ENCODE results near the gene RPS6KL1.

Gene RPS6KL1

DNA sequence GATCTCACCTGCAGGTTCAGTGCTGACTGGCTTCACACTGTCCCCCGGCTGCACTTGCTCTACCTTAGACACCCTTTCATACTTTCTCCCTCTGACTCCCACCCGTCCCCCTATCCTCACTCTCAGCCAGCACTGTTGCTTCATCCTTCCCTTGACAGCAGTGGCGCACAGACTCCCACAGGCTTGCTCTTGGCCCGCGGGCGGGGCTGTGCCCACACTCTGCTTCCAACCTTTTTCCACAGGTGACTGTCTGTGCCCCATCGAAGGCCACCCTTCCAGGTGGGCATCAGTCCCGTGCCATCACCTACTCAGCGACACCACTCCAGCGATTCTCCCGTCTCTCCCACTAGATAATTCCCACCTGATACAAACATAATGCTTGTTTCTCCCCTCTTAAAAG is 1.0 kb upstream of the RPS6KL1 start:
- no peak for TF ChIP-seq CTCF (conservative IDR thresholded peaks at IDR 0.05; ENCODE audit: control insufficient read depth, insufficient read depth, low read depth, low read length)
- no peak for DNase-seq (ENCODE audit: low read depth)
- no peak overlapping the region for H3K4me3 ChIP-seq (ENCODE audit: control insufficient read depth, low read depth, low read length)

GRCh38 chr14:74921987-74922751 is 891 bp downstream of the RPS6KL1 start:
- H3K4me3 ChIP-seq (ENCODE audit: control insufficient read depth, low read depth, low read length): no peak overlapping the region
- no peak for TF ChIP-seq CTCF (conservative IDR thresholded peaks at IDR 0.05; ENCODE audit: control insufficient read depth, insufficient read depth, low read depth, low read length)
- DNase-seq (ENCODE audit: low read depth): no peak

DNA sequence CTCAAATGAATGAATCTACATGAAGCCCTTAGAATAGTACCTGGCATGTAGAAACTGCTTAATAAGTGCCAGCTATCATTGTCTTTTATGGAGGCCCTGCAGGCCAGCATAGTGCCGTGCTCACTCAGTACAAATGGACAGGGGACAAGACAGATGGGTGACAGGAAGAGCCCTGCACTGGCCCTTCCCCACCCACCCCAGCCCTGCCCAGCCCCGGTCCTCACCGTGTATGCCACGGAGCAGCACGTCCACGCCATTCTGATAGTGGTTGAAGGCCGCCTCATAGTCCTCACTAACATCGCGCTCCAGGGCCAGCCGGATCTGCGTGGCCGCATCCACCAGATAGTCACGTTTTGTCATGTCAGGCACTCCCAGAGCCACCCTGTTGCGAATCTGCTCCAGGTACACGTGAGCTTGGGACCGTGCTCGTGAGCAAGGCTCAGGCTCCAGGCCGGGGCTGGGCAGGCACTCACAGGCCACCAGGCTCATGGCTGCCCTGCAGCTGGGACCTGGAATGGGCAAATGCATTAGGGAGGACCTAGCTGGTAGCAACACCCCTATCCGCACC is 1.9 kb downstream of the RPS6KL1 start:
- no peak for DNase-seq (ENCODE audit: low read depth)
- no peak for TF ChIP-seq CTCF (conservative IDR thresholded peaks at IDR 0.05; ENCODE audit: control insufficient read depth, insufficient read depth, low read depth, low read length)
- no peak overlapping the region for H3K4me3 ChIP-seq (ENCODE audit: control insufficient read depth, low read depth, low read length)

DNA sequence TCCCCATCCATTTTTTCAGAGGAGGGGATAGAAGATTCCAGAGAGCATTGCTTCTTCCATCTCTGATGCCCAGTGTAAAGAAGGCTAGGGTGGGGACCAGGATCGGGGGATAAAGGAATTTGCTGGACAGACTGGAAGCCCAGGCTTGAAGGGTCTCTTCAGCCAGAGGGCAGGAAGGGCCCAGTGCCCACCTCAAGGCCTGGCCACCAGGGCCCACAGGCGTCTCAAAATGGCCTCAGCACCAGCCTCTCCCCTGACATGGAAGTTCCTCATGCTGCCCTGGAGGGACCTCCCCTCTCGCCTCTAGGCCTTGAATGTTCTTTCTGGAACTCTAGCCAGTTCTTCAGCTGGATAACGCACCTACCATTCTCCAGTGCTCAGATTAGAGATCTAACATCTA is 2.8 kb downstream of the RPS6KL1 start:
- DNase-seq (ENCODE audit: low read depth): no peak
- no peak for TF ChIP-seq CTCF (conservative IDR thresholded peaks at IDR 0.05; ENCODE audit: control insufficient read depth, insufficient read depth, low read depth, low read length)
- no peak overlapping the region for H3K4me3 ChIP-seq (ENCODE audit: control insufficient read depth, low read depth, low read length)

DNA sequence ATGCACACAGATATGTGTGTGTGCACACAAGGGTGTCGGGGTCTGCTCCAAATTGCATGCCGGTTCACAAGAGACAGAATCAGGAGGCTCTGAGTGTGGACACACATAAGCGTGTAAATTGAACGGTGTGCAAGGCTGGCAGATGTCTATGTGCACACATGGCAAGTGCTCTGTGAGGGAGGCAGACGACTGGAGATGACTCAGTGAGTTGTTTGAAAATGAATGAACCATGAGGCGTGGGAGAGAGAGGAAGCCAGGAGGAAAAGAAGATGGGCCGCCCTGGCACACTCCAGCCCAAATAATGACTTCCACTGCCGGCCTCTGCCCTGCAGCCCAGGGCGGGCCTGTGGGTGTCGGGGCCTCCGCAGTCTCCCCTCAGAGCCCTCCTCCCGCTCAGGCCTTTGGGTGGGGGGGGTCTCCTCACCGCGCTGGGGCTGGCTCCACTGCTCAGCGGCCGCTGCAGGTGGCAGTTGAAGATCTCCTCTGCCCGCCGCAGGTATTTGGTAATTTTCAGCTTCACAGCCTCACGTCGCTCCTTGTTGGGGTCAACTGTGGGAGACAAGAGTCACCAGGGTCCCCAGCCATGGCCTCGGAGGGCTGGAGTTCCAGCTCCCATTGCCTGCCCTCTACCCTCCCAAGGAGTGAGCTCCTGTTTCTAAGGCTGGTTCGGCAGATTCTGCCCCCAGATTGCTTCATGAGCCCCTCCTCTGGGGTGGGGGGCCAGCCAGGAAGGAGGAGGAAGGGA is 3.5 kb downstream of the RPS6KL1 start:
- TF ChIP-seq CTCF (conservative IDR thresholded peaks at IDR 0.05; ENCODE audit: control insufficient read depth, insufficient read depth, low read depth, low read length): no peak
- peak; percentile 52 for DNase-seq (ENCODE audit: low read depth)
- H3K4me3 ChIP-seq (ENCODE audit: control insufficient read depth, low read depth, low read length): no peak overlapping the region

DNA sequence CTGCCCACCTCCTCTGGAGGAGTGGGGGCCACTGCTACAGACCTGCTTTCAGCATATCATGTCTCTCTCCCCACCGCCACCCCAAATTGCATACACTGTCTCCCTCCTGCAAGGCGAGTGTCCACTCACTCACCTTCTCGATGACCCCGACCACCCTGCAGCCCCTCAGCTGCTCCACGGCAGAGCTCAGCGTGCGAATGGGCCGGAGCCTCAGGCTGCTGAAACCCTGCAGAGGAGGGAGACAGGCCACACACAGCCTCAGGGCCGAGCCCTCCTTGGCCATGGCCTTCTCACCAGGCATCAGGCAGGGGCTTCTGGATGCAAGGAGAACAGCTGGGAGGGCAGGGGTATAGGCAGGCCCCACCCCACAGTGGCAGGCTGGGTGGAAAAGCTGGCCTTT is 4.7 kb downstream of the RPS6KL1 start:
- no peak overlapping the region for H3K4me3 ChIP-seq (ENCODE audit: control insufficient read depth, low read depth, low read length)
- no peak for DNase-seq (ENCODE audit: low read depth)
- no peak for TF ChIP-seq CTCF (conservative IDR thresholded peaks at IDR 0.05; ENCODE audit: control insufficient read depth, insufficient read depth, low read depth, low read length)
